Measurements from ENCODE around the gene ANKRD10. TPM values are rescaled to one million over a fixed set of nuclear protein-coding genes. Genes with fewer than 3 reads are reported as not detected.

The ANKRD10 gene
- total RNA-seq, 1 donor from 2014 or later: 132 TPM

DNA sequence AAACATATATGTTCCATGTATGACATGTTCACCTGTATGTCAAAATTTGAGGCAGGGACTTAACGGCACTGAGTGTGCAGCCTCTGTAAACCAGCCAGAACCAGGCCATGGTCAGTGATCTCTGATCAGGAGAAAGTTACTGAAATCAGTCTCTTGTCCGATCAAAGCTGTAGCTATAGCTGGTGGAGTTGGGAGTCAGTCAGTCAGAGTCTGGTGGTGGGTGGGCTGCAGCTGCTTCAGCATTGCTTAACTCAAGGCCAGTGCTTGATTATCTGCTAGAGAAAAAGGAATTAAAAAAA lies 78.3 kb downstream of the ANKRD10 start:
- Histone ChIP-seq H3K9me3 (ENCODE audit: control insufficient read depth in 3 of 3, low read length in 3 of 3) (no peaks in the 10 kb centered on the region), H3K4me1 (ENCODE audit: control insufficient read depth in 3 of 3, insufficient read depth in 3 of 3, low read length in 3 of 3) (no peaks in the 10 kb centered on the region), H3K4me3 (ENCODE audit: low read length in 3 of 3) (no peak overlapping the region), H3K27me3 (ENCODE audit: control insufficient read depth in 3 of 3, insufficient read depth in 3 of 3, low read length in 3 of 3) (peaks cover 0 to 10% (median 4%) of the 10 kb centered on the region in 3 donors), H3K9ac (ENCODE audit: low read depth in 1 of 3, low read length in 3 of 3) (no peak overlapping the region), H3K36me3 (ENCODE audit: control insufficient read depth in 3 of 3, insufficient read depth in 3 of 3, low read length in 3 of 3) (no peaks in the 10 kb centered on the region), H3K27ac (ENCODE audit: low read depth, low read length) (no peak overlapping the region)

DNA sequence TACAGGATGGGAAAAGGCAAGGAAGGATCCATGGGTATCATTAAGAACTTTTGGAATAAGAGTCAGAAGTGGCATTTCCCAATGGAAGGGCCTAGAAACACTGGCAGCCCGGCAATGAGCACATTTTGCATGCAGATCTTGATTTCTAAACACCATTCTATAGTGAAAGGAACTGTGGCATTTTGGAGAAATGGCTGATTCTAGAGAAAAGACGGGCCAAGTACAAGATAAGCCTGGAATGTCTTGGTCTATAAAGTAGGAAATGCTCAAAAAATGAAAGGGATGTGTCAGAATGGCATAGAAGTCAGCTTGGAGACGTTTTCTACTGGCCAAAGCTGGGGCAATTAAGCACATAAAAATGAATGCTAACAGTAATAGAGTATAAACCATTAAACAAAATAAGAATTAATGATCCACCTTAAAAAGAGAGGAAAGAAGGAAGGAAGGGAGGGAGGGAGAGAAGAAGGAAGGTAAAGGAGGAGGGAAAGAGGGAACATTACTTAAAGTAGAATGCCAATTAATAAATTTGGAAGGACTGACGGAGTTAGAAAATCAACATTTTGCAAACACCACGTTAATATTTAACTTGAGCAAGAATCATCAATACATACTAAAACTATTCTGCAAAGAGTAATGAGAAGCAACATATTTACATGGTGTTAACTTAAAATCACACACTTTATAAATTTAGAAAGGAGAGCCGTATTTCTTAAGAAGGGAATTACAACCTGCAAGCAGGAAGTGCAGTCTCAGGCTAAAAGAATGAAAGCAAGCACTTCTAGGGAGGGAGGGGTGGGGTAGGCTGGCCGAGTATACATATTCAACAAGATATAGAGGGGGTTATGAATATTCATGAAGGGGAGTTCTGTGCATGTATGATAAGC lies 78.9 kb downstream of the ANKRD10 start:
- Histone ChIP-seq H3K27me3 (ENCODE audit: control insufficient read depth in 3 of 3, insufficient read depth in 3 of 3, low read length in 3 of 3) (peaks cover 0 to 10% (median 5%) of the 10 kb centered on the region in 3 donors), H3K4me1 (ENCODE audit: control insufficient read depth in 3 of 3, insufficient read depth in 3 of 3, low read length in 3 of 3) (no peaks in the 10 kb centered on the region), H3K36me3 (ENCODE audit: control insufficient read depth in 3 of 3, insufficient read depth in 3 of 3, low read length in 3 of 3) (no peaks in the 10 kb centered on the region), H3K9ac (ENCODE audit: low read depth in 1 of 3, low read length in 3 of 3) (no peak overlapping the region), H3K9me3 (ENCODE audit: control insufficient read depth in 3 of 3, low read length in 3 of 3) (no peaks in the 10 kb centered on the region), H3K4me3 (ENCODE audit: low read length in 3 of 3) (no peak overlapping the region), H3K27ac (ENCODE audit: low read depth, low read length) (no peak overlapping the region)

DNA sequence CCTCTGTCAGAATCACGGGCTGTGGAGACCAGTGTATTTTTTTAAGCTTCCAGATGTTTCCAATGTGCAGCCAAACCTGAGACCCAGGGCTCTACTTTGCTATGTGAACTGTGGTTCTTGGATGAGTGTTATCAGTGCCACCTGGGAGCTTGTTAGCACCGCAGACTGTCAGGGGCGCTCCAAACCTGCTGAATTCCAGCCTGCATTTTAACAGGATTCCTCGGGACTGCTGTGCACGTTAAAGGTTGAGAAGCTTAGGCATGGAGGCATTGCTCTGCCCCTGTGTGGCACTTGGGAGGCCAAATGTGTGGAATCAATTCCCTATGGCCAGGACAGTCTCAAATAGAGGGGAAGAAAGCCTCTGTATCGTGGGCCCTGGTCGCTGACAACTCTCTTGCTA lies 80.3 kb downstream of the ANKRD10 start:
- no peak overlapping the region for H3K9ac ChIP-seq (ENCODE audit: low read depth in 1 of 3, low read length in 3 of 3)
- H3K4me1 ChIP-seq (ENCODE audit: control insufficient read depth in 3 of 3, insufficient read depth in 3 of 3, low read length in 3 of 3): no peaks in the 10 kb centered on the region
- no peak overlapping the region for H3K27ac ChIP-seq (ENCODE audit: low read depth, low read length)
- H3K27me3 ChIP-seq (ENCODE audit: control insufficient read depth in 3 of 3, insufficient read depth in 3 of 3, low read length in 3 of 3): peaks cover 0 to 10% (median 5%) of the 10 kb centered on the region in 3 donors
- H3K36me3 ChIP-seq (ENCODE audit: control insufficient read depth in 3 of 3, insufficient read depth in 3 of 3, low read length in 3 of 3): no peaks in the 10 kb centered on the region
- no peak overlapping the region for H3K4me3 ChIP-seq (ENCODE audit: low read length in 3 of 3)
- H3K9me3 ChIP-seq (ENCODE audit: control insufficient read depth in 3 of 3, low read length in 3 of 3): no peaks in the 10 kb centered on the region

DNA sequence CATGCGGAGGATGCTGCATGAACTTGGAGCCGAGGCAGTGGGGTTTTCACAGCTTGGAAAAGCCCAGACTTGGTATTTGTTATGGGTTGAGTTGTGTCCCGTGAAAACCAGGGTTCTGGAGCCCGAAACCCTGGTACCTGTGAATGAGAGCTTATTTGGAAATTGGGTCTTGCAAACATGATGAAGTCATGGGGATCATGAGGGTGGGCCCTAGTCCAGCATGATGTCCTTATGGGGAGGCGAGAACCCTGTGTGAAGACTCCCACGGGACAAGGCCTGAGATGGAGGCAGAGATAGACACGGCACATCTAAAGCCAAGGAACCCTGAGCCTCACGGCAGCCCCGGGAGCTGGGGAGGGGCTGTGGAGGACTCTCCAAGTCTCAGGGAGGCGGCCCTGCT lies 82.3 kb downstream of the ANKRD10 start:
- Histone ChIP-seq H3K9me3 (ENCODE audit: control insufficient read depth in 3 of 3, low read length in 3 of 3) (no peaks in the 10 kb centered on the region), H3K36me3 (ENCODE audit: control insufficient read depth in 3 of 3, insufficient read depth in 3 of 3, low read length in 3 of 3) (no peaks in the 10 kb centered on the region), H3K4me1 (ENCODE audit: control insufficient read depth in 3 of 3, insufficient read depth in 3 of 3, low read length in 3 of 3) (no peaks in the 10 kb centered on the region), H3K4me3 (ENCODE audit: low read length in 3 of 3) (no peak overlapping the region), H3K27ac (ENCODE audit: low read depth, low read length) (no peak overlapping the region), H3K27me3 (ENCODE audit: control insufficient read depth in 3 of 3, insufficient read depth in 3 of 3, low read length in 3 of 3) (peaks cover 0 to 10% (median 5%) of the 10 kb centered on the region in 3 donors), H3K9ac (ENCODE audit: low read depth in 1 of 3, low read length in 3 of 3) (no peak overlapping the region)

DNA sequence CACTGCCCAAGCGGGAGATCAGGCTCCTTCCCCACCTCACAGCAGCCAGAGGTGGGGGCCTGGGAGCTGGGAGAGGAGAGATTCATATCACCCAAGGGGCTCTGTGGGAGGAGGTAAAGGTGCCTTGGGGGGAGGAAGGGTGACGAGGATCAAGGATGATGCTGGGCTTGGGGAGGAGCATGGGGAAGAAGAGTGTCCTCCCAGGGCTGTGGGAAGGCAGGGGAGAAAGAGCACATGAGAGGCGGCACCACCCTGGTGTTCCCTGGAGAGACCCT lies 82.7 kb downstream of the ANKRD10 start:
- no peak overlapping the region for H3K9ac ChIP-seq (ENCODE audit: low read depth in 1 of 3, low read length in 3 of 3)
- H3K4me1 ChIP-seq (ENCODE audit: control insufficient read depth in 3 of 3, insufficient read depth in 3 of 3, low read length in 3 of 3): no peaks in the 10 kb centered on the region
- no peaks in the 10 kb centered on the region for H3K9me3 ChIP-seq (ENCODE audit: control insufficient read depth in 3 of 3, low read length in 3 of 3)
- H3K27ac ChIP-seq (ENCODE audit: low read depth, low read length): no peak overlapping the region
- H3K36me3 ChIP-seq (ENCODE audit: control insufficient read depth in 3 of 3, insufficient read depth in 3 of 3, low read length in 3 of 3): no peaks in the 10 kb centered on the region
- H3K4me3 ChIP-seq (ENCODE audit: low read length in 3 of 3): no peak overlapping the region
- peaks cover 0 to 10% (median 5%) of the 10 kb centered on the region in 3 donors for H3K27me3 ChIP-seq (ENCODE audit: control insufficient read depth in 3 of 3, insufficient read depth in 3 of 3, low read length in 3 of 3)

DNA sequence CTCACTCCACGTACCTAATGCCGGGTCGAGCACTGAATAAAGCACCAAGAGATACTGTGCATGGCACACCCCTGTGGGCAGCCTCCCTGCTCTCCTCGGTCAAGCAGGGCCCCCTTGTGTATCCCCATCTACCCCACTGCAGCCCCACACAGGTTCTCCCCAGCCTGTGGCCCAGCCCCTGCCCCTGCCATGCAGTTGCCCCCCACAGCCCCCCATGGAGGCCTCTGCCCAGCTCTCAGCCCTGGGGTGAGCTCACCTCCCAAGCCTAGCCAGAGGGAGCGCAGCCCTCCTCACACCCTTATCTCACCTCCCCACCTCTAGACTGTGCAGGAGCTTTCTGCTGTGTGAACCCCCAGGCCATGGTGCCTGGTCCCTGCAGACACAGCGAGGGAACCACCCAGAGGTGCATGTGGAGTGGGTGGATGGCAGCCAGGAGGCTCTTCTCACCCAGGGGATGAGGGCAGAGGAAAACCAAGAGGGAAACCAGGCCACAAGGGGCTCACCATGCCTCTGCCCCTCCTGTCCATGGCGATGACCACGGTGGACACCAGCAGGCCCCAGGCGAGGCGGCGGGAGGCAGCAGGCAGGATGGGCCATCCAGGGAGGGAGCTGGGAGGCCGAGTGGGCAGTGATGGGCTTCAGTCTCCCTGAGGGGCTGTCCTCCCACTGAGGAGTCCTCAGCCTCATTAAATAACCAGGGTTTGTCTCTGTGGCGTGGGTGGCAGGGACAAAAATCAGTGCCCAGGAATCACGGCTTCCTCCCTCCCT lies 83.2 kb downstream of the ANKRD10 start:
- Histone ChIP-seq H3K9me3 (ENCODE audit: control insufficient read depth in 3 of 3, low read length in 3 of 3) (no peaks in the 10 kb centered on the region), H3K27me3 (ENCODE audit: control insufficient read depth in 3 of 3, insufficient read depth in 3 of 3, low read length in 3 of 3) (peaks cover 0 to 12% (median 5%) of the 10 kb centered on the region in 3 donors), H3K9ac (ENCODE audit: low read depth in 1 of 3, low read length in 3 of 3) (no peak overlapping the region), H3K4me3 (ENCODE audit: low read length in 3 of 3) (no peak overlapping the region), H3K4me1 (ENCODE audit: control insufficient read depth in 3 of 3, insufficient read depth in 3 of 3, low read length in 3 of 3) (no peaks in the 10 kb centered on the region), H3K36me3 (ENCODE audit: control insufficient read depth in 3 of 3, insufficient read depth in 3 of 3, low read length in 3 of 3) (no peaks in the 10 kb centered on the region), H3K27ac (ENCODE audit: low read depth, low read length) (no peak overlapping the region)

DNA sequence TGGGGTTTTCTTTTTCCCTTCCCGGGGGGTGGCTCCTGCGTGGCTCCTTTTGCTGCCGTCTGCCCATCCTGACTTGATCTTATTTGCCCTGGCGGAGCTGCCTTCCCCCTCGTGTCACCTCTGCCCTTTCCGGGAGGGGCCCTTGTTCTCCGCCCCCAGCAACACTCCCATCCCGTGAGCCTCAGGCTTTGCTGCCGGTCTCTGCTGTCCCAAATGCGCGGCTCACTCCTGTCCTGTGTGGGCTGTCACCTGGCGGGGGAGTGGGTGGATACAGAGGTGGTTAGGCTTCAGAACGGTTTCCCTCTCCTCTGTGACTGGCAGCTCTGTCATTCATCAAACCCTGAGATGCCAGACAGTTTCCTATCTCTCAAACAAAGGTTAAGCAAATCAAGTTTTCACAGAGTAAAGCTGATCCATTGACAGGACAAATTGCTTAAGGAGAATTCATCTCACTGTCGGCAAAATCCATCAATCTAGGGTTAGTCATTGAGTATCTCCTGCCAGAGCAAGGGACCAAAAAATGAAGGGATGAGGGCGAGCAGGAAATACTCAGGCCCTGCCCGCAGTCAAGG lies 84.0 kb downstream of the ANKRD10 start:
- Histone ChIP-seq H3K36me3 (ENCODE audit: control insufficient read depth in 3 of 3, insufficient read depth in 3 of 3, low read length in 3 of 3) (no peaks in the 10 kb centered on the region), H3K27ac (ENCODE audit: low read depth, low read length) (no peak overlapping the region), H3K9ac (ENCODE audit: low read depth in 1 of 3, low read length in 3 of 3) (no peak overlapping the region), H3K4me1 (ENCODE audit: control insufficient read depth in 3 of 3, insufficient read depth in 3 of 3, low read length in 3 of 3) (no peaks in the 10 kb centered on the region), H3K27me3 (ENCODE audit: control insufficient read depth in 3 of 3, insufficient read depth in 3 of 3, low read length in 3 of 3) (peaks cover 0 to 15% (median 9%) of the 10 kb centered on the region in 3 donors), H3K4me3 (ENCODE audit: low read length in 3 of 3) (no peak overlapping the region), H3K9me3 (ENCODE audit: control insufficient read depth in 3 of 3, low read length in 3 of 3) (no peaks in the 10 kb centered on the region)

DNA sequence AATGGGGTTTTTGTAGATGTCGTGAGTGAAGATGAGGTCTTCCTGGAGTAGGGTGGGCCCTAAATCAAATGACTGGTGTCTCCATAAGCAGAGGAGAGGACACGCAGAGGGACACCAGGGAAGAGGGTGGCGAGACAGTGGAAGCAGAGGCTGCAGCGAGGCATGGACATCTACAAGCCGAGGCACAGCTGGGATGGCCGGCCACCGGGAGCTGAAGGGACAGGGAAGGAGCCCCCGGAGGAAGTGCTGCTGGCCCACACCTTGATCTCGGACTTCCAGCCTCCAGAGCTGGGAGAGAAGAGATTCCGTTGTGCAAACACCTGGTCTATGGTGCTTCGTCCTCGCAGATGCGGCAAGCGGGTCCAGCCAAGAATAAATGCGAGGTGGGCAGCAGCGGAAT lies 84.5 kb downstream of the ANKRD10 start:
- no peaks in the 10 kb centered on the region for H3K9me3 ChIP-seq (ENCODE audit: control insufficient read depth in 3 of 3, low read length in 3 of 3)
- H3K9ac ChIP-seq (ENCODE audit: low read depth in 1 of 3, low read length in 3 of 3): no peak overlapping the region
- H3K4me3 ChIP-seq (ENCODE audit: low read length in 3 of 3): no peak overlapping the region
- H3K27ac ChIP-seq (ENCODE audit: low read depth, low read length): no peak overlapping the region
- H3K27me3 ChIP-seq (ENCODE audit: control insufficient read depth in 3 of 3, insufficient read depth in 3 of 3, low read length in 3 of 3): peaks cover 0 to 15% (median 9%) of the 10 kb centered on the region in 3 donors
- H3K4me1 ChIP-seq (ENCODE audit: control insufficient read depth in 3 of 3, insufficient read depth in 3 of 3, low read length in 3 of 3): no peaks in the 10 kb centered on the region
- H3K36me3 ChIP-seq (ENCODE audit: control insufficient read depth in 3 of 3, insufficient read depth in 3 of 3, low read length in 3 of 3): no peaks in the 10 kb centered on the region

DNA sequence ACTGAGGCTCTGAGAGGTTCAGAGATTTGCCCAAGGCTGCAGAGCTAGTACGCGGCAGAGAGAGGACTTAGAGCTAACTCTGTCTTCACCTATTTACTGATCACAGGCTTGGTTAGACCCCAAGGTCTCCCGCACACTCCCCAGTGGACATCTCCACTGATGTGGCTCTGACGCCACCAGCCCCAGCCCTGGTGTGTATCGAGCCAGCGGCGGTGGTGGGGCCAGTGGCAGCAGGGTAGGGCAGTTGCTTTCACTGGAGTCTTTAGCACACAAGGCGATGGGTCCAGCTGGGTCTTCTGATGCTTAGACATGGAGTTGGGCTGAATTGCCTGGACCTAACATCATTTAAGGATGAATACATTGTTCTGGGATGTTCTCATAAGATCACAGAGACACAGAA lies 85.4 kb downstream of the ANKRD10 start:
- Histone ChIP-seq H3K4me1 (ENCODE audit: control insufficient read depth in 3 of 3, insufficient read depth in 3 of 3, low read length in 3 of 3) (no peaks in the 10 kb centered on the region), H3K36me3 (ENCODE audit: control insufficient read depth in 3 of 3, insufficient read depth in 3 of 3, low read length in 3 of 3) (no peaks in the 10 kb centered on the region), H3K27me3 (ENCODE audit: control insufficient read depth in 3 of 3, insufficient read depth in 3 of 3, low read length in 3 of 3) (peaks cover 0 to 15% (median 9%) of the 10 kb centered on the region in 3 donors)

DNA sequence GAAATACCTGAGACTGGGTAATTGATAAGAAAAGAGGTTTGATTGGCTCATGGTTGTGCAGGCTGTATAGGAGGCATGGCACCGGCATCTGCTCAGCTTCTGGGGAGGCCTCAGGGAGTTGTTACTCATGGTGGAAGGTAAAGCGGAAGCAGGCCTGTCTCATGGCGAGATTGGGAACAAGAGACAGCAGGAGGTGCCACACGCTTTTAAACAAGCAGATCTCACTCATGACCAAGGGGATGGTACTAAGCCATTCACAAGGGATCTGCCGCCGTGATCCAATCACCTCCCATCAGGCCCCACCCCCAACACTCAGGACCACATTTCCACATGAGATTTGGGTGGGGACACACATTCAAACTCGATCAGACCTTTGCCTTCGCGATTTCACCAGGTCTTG lies 86.2 kb downstream of the ANKRD10 start:
- peaks cover 0 to 15% (median 9%) of the 10 kb centered on the region in 3 donors for H3K27me3 ChIP-seq (ENCODE audit: control insufficient read depth in 3 of 3, insufficient read depth in 3 of 3, low read length in 3 of 3)
- H3K4me3 ChIP-seq (ENCODE audit: low read length in 3 of 3): no peak overlapping the region
- H3K4me1 ChIP-seq (ENCODE audit: control insufficient read depth in 3 of 3, insufficient read depth in 3 of 3, low read length in 3 of 3): no peaks in the 10 kb centered on the region
- H3K27ac ChIP-seq (ENCODE audit: low read depth, low read length): no peak overlapping the region
- H3K9me3 ChIP-seq (ENCODE audit: control insufficient read depth in 3 of 3, low read length in 3 of 3): no peaks in the 10 kb centered on the region
- no peak overlapping the region for H3K9ac ChIP-seq (ENCODE audit: low read depth in 1 of 3, low read length in 3 of 3)
- no peaks in the 10 kb centered on the region for H3K36me3 ChIP-seq (ENCODE audit: control insufficient read depth in 3 of 3, insufficient read depth in 3 of 3, low read length in 3 of 3)

More for the DNA sequence above, 85.4 kb downstream of the ANKRD10 start:
- Histone ChIP-seq H3K4me3 (ENCODE audit: low read length in 3 of 3) (no peak overlapping the region), H3K9ac (ENCODE audit: low read depth in 1 of 3, low read length in 3 of 3) (no peak overlapping the region), H3K9me3 (ENCODE audit: control insufficient read depth in 3 of 3, low read length in 3 of 3) (no peaks in the 10 kb centered on the region), H3K27ac (ENCODE audit: low read depth, low read length) (no peak overlapping the region)
